ENCODE results near the gene PTH1R. TPM values are rescaled to one million over a fixed set of nuclear protein-coding genes. Genes with fewer than 3 reads are reported as not detected.
A peak's percentile ranks its signal among the peaks of the same experiment; 100 is the strongest.

Gene PTH1R
- polyA plus RNA-seq, 2 of the 4 experiments (the other 2 are of a cell fraction), result 0.45 to 0.53 TPM

- 0% methylated on average over 1 of the region's 2 CpGs for WGBS (ENCODE audit: missing lambda C conversion rate)
- CTCF ChIA-PET, result interaction anchor here (1.1 to 3.8 kb wide), 8 partner anchors 12 to 157 kb away, joined by 3 to 45 read pairs (median 10); partner anchors contain the start of gene PTH1R
- Histone ChIP-seq H3K9me3 (no peaks in the 10 kb centered on the region), H3K4me3 (no peak overlapping the region), H3K27ac (no peak overlapping the region), H3K4me2 (no peak overlapping the region), H3K4me1 (no peaks in the 10 kb centered on the region)
- TF ChIP-seq HMGXB4 (CRISPR knock-in tag; IDR thresholded peaks at IDR 0.05; ENCODE audit: borderline replicate concordance), result no peak
- no peak for TF ChIP-seq MAX (IDR thresholded peaks at IDR 0.05)
- ATAC-seq, result no peak
- no peak for FAIRE-seq
- POLR2A ChIA-PET, result no interaction called here
- DNase-seq (ENCODE audit: low read depth in 1 of 2, low spot score in 1 of 2), result no peak
These were observed 12.0 kb upstream of the PTH1R start for GRCh38 chr3:46865546-46865945.

GRCh38 chr3:46866032-46866595 is 11.4 kb upstream of the PTH1R start:
- no peak for DNase-seq (ENCODE audit: low read depth in 1 of 2, low spot score in 1 of 2)
- CTCF ChIA-PET, result interaction anchor here (0.7 to 3.8 kb wide), 22 partner anchors 9 to 158 kb away, joined by 3 to 45 read pairs (median 5); partner anchors contain the start of gene PTH1R
- TF ChIP-seq NR3C1 (IDR thresholded peaks at IDR 0.05), result no peak
- no peak for TF ChIP-seq ZNF302 (CRISPR knock-in tag; IDR thresholded peaks at IDR 0.05)
- TF ChIP-seq FOSB (CRISPR knock-in tag; IDR thresholded peaks at IDR 0.05), result no peak
- TF ChIP-seq BHLHE40 (IDR thresholded peaks at IDR 0.05; ENCODE audit: low read depth, low read length), result no peak
- TF ChIP-seq POLR2AphosphoS2 (conservative IDR thresholded peaks at IDR 0.05; ENCODE audit: low read length), result no peak
- TF ChIP-seq ELK1 (IDR thresholded peaks at IDR 0.05; ENCODE audit: low read depth, low read length), result no peak
- no peak for TF ChIP-seq REST (IDR thresholded peaks at IDR 0.05)
- TF ChIP-seq BCL3 (IDR thresholded peaks at IDR 0.05), result no peak
- no peak for TF ChIP-seq MAZ (IDR thresholded peaks at IDR 0.05; ENCODE audit: borderline replicate concordance, low read depth, low read length)
- TF ChIP-seq HDAC2 (IDR thresholded peaks at IDR 0.05), result no peak
- TF ChIP-seq MAX (IDR thresholded peaks at IDR 0.05), result no peak
- no peak for TF ChIP-seq RCOR1 (IDR thresholded peaks at IDR 0.05; ENCODE audit: low read depth, low read length)
- no peak for TF ChIP-seq ESRRA (IDR thresholded peaks at IDR 0.05; ENCODE audit: borderline replicate concordance, low read length)
- TF ChIP-seq ZC3H11A (IDR thresholded peaks at IDR 0.05), result no peak
- TF ChIP-seq CBX2 (IDR thresholded peaks at IDR 0.05; ENCODE audit: borderline replicate concordance, low read depth), result no peak
- no peak for TF ChIP-seq JUN (IDR thresholded peaks at IDR 0.05)
- no peak for TF ChIP-seq HOXB5 (CRISPR knock-in tag; IDR thresholded peaks at IDR 0.05)
- no peak for TF ChIP-seq RFX5 (IDR thresholded peaks at IDR 0.05)
- FAIRE-seq, result no peak
- WGBS (ENCODE audit: missing lambda C conversion rate), result 63% methylated on average over 8 of the region's 11 CpGs
- Histone ChIP-seq H3K9me3 (no peaks in the 10 kb centered on the region), H3K4me2 (no peak overlapping the region), H3K4me3 (no peak overlapping the region), H3K4me1 (no peaks in the 10 kb centered on the region), H3K27ac (no peak overlapping the region)
- POLR2A ChIA-PET, result no interaction called here
- peak in 1 of 2 experiments; percentile 10; a peak in 1 of 6 replicates for ATAC-seq
